ENCODE measurements around the gene NYNRIN. TPM values are rescaled to one million over a fixed set of nuclear protein-coding genes. Genes with fewer than 3 reads are reported as not detected.

Gene NYNRIN
- total RNA-seq, 1 experiment from 2014 or later = 0.57 TPM

DNA sequence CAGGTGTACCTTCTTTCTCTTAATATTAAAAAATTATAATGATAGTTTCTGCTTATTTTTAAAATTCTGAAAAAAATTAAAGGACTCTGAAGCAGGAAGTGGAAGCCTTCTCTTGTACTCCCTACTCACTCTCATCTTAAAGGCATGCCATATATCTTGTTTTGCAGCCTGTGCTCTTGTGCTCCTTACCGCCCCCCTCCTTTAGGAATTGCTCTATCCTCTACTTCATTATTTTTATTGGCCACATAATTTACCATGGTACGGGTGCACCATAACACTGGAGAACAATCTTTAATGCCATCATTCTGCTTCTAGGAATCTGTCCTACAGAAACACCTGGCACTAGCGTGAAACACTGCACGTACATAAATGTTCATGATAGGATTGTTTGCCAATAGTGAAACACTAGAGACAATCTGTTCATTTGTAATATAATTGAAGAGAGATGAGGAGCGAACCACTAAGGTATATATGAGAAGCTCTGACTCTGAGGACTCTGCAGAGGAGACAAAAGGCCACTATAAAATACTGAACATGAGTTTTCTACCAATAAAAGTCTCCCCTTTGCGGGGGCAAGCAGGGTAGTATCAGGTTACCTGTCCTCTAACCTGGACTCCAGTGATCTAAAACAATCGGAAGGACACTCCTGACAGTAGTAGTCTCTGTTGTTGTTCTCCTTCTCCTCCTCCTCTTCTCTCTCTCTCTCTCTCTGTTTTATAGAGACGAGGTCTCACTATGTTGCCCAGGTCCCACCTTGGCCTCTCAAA lies 6.3 kb upstream of the NYNRIN start:
- peak; percentile 47 for DNase-seq (ENCODE audit: low read depth)

DNA sequence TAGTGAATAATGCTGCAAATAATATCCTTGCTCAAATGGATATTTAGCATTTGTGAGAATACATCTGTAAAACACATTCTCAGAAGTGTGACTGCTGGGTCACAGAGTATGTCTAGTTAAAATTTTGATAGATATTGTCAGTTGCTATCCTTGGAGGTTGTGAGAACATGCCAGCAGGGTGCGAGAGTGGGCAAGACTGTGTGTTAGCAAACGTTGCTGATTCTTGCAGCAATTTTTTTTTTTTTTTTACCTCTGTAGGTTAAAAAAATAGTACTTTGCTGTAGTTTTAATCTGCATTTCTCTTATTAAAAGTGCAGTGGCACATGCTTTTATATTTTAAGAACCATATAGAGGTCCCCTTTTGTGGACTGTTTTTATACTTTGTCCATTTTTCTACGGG lies 4.5 kb upstream of the NYNRIN start:
- no peak for DNase-seq (ENCODE audit: low read depth)

DNA sequence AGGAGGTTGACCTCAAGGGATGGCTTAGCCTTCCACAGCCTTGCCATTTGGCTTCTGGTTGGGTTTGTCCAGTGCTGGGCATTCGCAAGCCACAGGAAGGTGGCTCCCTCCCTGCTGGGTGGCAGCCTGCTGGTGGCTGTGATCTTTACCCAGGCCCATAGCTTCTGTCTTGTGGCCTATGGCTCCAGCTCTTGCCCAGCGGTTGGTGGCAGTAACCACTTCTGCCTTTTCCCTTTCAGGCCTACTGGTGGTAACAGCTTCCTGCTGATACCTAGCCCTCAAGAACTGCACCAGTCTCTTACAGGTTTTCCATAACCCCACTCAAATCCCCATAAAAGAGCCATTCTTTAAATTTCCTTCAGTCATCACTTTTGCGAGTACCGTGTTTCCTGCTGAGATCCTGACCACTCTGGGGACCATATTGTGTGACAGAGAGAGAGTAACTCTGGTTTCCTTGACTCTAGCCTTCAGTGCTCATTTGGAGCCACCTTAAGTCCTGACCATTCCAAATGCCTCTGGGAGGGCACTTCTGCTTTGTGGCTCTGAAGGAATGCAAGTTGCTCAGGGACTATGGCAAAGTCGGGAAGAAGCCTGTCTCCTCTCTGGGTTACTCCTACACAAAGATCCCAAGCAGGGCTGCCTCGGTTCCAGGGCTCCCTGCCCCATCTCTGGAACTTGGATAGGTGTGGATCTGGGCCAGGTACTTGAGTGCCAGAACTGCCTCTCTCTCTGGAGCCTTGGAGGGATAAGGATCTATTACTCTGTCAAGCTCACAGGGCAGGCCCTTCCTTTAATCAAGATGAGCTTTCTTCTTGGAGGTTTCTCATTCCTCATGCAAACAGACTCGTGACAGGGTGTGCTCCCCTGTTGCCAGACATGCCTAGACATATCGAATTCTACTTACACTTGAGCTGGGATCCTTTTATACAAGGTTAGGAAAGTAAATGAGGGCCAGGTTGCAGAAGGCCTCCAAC lies 2.9 kb upstream of the NYNRIN start:
- no peak for DNase-seq (ENCODE audit: low read depth)

DNA sequence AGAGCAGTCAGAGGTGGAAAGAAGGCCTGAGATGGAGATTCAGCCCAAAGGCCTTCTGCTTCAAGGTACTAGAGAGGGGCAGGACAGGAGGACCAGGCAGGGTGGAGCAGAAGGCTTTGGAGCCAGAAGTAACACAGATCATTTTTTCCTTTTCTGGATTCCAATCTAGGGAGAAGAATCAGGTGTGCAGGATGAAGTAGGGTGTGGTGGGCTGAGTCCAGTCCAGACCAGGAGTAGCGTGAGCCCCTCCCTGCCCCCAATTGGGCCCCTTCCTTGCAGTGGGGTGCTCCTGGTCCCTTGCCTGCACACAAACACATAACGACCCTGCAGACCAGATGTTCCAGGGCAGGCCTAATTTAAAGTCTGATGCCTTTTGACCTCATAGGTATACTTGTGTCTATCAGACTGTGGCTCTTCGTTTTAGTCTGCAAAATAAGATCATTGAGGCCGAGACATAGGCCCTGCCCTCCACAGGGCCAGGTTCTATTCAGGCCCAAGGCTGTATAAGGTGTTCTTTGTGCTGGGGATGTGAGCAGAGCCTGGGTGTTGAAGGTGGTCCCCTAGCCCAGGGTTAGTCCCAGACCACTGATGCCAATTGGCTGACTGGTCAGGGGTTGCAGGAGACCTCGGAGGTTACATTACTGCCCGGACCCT lies 1.0 kb upstream of the NYNRIN start:
- no peak for DNase-seq (ENCODE audit: low read depth)

DNA sequence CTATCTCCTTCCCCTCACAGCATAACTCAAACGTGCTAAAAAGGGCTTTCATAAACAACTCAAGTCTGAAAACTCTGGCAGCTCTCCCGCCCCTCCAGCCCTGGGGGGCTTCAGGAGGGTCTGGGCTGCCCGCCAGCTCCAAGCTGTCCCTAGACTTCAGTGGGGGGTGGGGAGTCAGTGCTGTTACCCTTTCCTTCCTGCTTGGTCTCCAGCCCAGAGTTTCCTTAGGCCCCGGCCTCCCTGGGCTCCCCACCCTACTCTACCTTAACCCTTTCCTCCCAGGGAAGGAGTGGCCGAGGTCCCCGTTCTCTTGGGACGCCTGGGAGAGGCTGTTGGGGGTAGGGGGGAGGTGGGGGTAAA lies 530 bp upstream of the NYNRIN start:
- no peak for DNase-seq (ENCODE audit: low read depth)

DNA sequence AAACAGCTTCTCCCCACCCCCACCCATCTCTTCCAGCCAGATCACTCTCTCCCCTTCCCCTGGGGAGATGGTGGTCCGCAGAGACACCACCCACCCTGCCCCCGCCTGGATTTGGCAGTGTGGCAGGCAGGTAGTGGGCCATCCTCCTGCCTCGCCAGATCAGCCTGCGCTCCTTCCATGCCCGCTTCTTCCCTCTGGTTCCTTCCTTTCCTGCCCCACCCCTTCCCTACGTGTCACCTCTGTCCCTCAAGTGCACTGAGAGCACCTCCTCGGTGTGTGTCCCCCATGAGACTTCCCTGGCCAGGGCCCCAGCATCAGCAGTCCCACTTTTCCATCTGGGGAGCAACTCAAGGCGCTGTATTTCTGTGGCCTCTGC lies 632 bp downstream of the NYNRIN start:
- DNase-seq (ENCODE audit: low read depth) = no peak

DNA sequence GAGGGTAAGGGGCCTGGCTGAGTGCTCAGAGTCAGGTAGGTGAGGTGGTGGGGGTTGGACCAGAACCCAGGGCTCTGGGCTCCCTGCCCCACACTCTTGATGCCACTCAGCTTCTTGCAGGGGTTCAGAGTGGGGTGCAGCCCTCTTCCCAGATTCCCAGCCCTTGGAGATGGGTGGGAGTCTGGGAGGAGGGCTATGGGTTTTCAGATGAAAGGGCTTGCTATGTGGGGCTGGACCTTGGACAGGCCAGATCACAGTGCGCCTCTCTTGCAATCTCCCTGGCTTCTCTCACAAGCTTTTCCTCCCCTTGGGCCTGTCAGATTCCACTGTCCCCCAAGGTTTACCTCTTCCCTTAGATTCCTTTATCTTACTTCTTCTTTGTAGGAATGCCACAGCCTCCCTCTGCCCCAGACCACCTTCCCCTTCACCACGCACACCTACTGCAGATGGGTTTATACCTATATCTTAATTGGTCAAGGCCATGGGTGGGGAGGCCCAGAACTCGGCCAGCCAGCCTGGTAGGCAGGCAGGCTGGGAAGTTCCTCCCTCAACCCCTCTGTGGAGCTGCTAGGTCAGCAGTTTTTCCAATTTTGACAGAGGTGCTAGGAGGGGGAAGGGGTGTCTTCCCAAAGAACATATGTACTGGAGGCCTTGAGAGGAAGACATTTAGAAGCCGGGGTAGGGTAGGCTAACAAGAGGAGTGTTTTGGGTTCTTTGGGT lies 1.4 kb downstream of the NYNRIN start:
- no peak for DNase-seq (ENCODE audit: low read depth)

DNA sequence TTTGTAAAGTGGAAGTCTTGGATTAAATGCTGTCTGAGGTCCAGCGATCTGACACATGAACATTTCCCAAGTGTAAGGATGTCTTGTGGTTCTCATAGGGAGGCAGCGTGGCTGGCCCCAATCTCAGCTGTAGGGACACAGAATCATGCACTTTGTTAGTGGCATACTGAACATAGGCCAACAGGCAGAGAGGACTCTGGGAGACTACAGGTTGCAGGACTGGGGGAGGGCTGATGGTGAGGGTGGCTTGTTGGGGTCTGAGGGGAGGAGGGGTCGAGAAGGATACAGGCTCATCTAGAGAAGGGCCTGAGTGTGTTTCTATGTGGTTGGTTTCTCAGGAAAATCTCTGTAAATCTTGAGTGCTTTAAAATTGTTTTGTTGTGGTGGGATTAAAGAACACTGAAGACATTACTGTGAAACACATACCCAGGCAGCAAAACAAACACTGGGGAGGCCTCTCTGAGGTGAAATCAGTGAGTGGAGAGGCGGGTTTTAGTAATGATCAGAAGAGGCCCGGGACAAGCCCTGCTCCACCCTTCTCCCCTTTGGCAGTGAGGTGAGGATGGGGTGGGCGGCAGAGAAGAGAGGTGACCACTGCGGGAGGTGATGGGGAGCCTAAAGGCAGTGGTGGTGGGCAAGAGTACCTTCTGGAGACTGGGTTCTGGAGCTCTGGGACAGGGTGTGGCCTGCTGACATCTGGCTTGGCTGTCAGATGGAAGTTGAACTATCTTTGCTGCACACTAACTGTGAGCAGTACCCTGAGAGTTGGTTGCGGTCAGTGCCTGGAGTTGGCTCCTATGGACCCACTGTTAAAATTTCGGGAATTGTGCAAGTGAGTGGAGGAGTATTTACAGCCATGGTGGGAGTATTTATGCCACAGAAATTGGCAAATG lies 3.3 kb downstream of the NYNRIN start:
- DNase-seq (ENCODE audit: low read depth) = no peak

DNA sequence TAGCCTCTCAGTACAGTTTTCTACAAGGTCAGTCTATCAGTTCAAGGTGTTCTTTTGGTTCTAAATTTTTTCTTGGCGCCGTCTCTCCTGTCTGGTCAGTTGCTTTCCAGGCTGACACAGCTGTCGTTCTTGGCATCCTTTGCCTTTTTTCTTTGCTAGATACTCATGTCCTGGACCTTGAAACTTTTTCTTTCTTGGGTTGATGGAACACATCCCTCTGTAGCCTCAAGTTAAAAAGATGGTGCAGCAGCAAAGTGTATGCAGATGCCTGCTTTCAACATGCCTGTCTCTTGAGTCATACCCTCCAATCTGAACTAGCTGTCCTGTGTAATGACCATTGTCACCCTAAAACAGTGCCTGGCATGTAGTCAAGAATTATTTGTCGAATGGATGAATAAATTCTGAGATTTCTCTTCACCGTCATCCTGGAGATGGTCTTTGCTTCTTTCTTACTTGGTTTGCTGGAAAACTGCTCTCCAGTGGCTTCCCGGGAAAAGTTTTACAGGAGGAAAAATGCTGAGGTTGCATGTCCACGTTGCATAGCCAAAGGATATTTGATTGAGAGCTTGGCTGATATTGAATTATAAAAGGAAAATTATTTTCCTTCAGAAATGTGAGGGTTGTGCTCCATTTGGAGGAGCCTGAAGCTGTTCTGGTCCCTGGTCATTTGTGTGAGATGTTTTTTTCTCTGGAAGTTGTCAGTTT lies 4.6 kb downstream of the NYNRIN start:
- DNase-seq (ENCODE audit: low read depth) = no peak

DNA sequence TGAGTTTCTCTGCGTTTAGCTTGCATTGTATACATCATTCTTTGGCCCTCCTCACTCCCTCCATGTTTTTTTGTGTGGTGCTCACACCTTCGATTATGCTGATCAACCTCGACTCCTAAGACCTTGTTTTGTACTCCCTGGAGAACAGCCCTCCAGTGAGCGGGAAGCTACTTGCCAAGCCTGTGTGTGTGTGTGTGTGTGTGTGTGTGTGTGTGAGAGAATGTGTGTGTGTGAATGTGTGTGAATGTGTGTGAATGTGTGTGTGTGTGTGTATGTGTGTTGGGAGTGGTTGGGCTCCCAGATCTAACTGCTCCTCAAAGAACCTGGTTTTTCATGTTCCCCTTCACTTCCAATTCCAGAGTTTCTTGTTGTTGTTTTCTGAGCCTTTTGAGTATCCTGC lies 6.0 kb downstream of the NYNRIN start:
- no peak for DNase-seq (ENCODE audit: low read depth)

DNA sequence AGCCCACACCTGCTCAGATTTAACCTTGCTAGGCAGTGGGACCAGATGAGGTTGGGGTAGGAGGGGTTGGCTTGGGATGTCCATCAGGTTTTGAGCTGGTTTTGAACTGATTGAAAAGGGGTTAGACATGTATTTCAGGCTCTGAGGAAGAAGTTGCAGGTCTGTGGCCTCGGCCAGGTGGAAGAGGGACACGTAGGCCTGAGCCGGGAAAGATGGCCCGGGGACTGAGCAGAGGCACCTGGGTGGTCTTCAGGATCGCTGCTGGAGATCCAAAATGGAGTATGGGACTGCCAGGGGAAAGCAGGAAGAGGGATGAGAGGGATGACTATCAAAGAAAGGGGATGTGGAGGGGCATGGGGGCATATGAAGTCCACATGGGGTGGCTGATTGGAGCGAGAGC lies 7.6 kb downstream of the NYNRIN start:
- no peak for DNase-seq (ENCODE audit: low read depth)

DNA sequence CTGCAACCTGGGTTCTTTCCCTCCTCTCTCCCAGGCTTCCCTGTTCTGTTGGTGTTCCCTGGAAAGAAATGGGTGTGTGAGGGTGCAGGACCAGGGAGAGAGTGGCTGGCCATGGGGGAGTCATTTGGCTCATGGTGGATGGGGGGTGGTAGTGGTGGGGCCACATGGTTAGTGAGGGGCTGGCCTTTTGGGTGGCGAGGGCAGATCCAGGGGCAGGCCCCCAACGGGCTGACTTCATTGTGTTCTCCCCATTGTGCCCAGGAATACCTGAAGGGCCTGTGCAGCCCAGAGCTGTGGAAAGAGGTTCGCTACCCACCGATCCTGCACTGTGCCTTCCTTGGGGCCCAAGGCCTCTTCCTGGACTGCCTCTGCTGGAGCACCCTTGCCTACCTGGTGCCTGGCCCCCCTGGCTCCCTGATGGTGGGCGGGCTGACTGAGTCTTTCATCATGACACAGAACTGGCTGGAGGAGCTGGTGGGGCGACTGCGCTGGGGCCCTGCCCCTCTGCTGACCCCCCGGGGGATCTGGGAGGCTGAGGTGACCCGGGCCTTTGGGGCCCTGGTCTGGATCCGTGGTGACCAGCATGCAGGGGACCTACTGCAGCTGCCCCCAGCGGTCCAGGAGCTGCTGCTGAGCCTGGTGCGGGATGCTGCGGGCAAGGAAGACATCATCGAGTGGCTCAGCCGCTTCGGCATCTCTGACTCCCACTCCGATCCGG lies 9.0 kb downstream of the NYNRIN start:
- no peak for DNase-seq (ENCODE audit: low read depth)

DNA sequence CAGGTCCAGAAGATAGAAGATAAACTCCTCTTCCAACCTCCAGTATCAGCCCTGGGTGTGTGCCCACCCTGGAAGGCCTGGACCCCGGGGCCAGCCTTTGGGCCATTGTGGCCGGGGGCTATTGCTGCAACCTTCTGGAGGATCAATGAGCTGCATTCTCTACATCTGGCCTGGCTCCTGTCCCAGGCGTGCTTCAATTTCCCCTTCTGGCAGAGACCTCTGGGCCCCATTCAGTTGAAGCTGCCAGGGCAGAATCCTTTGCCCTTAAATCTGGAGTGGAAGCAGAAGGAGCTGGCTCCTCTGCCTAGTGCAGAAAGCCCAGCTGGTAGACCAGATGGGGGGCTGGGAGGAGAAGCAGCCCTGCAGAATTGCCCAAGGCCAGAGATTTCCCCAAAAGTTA lies 10.0 kb downstream of the NYNRIN start:
- DNase-seq (ENCODE audit: low read depth) = no peak

DNA sequence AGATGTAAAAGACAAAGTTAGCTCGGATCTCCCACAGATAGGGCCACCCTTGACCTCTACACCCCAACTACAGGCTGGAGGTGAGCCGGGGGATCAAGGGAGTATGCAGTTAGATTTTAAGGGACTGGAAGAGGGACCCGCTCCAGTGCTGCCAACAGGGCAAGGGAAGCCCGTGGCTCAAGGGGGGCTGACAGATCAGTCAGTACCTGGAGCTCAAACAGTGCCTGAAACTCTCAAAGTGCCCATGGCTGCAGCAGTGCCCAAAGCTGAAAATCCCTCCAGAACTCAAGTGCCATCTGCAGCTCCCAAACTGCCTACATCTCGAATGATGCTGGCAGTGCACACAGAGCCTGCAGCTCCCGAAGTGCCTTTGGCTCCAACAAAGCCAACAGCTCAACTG lies 10.4 kb downstream of the NYNRIN start:
- DNase-seq (ENCODE audit: low read depth) = no peak

DNA sequence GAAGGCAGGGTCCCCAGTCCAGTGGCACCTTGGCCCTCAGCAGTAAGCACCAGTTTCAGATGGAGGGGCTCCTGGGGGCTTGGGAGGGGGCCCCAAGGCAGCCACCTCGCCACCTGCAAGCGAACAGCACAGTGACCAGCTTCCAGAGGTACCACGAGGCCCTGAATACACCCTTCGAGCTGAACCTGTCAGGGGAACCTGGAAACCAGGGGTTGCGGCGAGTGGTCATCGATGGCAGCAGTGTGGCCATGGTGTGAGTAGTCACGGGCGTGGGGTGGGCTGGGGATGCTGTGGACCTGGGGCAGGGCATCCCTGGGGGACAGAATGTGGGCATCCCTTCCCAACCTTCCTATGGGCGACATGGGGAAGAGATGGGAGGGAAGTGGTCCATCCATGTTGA lies 11.2 kb downstream of the NYNRIN start:
- no peak for DNase-seq (ENCODE audit: low read depth)

DNA sequence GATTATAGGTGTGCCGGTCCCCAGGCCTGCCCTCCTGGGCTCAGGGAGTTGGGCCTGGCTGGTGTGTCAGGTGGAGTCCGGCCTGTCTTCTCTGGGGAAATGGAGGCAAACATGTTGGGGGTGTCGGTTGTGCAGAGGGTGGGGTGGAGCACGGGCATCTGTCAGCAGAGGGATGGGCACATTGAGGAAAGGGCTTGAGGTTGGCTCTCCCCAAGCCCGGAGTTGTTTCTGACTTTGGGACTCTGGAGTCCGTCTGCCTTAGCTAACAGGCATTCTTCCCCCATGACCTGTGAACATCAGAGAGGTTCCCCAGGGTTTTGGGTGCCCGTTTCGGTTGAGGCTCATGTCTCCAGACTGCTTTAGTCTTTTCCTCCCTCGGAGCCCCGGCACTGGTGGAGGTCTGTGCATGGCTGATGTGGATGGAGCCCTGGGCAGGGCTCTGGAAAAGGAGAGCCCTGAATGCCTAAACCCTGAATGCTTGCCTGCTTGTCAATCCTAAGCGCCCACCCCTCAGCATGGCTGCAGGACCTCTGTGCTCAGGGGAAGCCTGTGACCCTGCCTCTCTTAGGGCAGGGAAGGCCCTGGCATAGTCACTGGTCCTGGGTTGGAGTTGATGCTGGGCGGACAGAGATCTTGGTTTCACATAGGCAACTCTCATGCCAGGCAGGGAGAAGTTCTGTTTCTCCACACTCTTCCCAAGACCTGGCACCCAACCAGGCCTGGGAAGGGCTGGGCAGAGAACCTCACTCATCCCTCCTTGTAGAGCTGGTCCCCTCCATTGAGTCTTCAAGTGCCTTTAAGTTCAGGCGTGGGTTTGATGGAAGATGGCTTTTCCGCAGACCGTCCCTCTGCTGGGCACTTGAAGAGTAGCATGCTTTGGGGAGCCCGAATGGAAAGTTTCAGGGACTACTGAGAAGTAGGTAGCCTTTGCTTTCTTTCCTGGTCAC lies 12.9 kb downstream of the NYNRIN start:
- peak; percentile 54 for DNase-seq (ENCODE audit: low read depth)

DNA sequence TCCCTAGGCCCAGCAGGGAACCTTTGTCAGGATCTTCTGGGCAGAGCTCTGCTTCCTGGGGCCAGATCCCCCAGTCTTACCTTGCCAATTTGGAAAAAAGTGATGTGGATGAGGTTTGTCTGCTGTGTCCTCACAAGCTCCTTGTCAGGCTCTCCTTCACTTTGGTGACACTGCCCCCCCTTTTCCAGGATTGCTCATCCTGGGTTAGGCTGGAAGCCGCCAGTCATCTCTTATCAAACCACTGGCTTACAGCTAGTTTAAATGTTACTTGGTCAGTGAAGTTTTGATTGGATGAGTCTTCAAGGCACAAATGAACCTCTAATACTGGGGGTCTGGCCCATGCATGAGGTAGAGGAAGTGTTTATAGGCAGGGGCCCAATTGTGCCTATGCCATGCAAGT lies 15.3 kb downstream of the NYNRIN start:
- no peak for DNase-seq (ENCODE audit: low read depth)

DNA sequence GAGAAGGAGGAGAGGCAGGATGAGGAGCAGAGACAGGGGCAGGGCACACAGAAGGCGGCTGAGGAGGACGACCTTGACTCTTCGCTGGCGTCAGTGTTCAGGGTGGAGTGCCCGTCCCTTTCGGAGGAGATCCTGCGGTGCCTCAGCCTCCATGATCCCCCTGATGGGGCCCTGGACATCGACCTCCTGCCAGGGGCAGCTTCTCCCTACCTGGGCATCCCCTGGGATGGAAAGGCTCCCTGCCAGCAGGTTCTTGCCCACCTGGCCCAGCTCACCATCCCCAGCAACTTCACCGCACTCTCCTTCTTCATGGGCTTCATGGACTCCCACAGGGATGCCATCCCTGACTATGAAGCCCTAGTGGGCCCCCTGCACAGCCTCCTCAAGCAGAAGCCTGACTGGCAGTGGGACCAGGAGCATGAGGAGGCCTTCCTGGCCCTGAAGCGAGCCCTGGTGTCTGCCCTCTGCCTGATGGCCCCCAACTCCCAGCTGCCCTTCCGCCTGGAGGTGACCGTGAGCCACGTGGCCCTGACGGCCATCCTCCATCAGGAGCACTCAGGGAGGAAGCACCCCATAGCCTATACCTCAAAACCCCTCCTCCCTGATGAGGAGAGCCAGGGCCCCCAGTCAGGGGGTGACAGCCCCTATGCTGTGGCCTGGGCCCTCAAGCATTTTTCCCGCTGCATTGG lies 16.1 kb downstream of the NYNRIN start:
- no peak for DNase-seq (ENCODE audit: low read depth)

All from Daoy (cell line).